IMR-90 (cell line): ENCODE results near the gene RNF186. TPM values are rescaled to one million over a fixed set of nuclear protein-coding genes. Genes with fewer than 3 reads are reported as not detected.

Source experiments
- ATAC-seq: fragments of 200-7000 bp; cut with Tn5 transposase; 2 replicates; pipeline ENCODE4 v1.9.1; 2020; ENCODE audit warnings: low read depth, mild to moderate bottlenecking, moderate library complexity
- BruUV-seq: library from RNA; stranded (reverse); fragments of 400-500 nt; replicated peaks from 2 replicates; lab custom pipeline; 2021; lab: Mats Ljungman, UMichigan
- CTCF ChIA-PET: fragments of 300-600 bp; formaldehyde crosslinking; extraction: SDS; loops from one replicate; lab custom pipeline; 2021; ENCODE audit warnings: antibody characterized with exemption; lab: Yijun Ruan, JAX
- POLR2A ChIA-PET: fragments of 300-600 bp; sonication (Branson Sonifier 250); formaldehyde crosslinking; loops from one replicate; lab custom pipeline; 2022; ENCODE audit warnings: antibody characterized with exemption; ENCODE audit not compliant: unreplicated experiment; lab: Charles Lee
- DNase-seq: peaks from one replicate; pipeline ENCODE4 v3.0.0; 2013
- H2AFZ ChIP-seq: replicated peaks from 2 replicates; pipeline ENCODE3; 2013; ENCODE audit warnings: low read length, mild to moderate bottlenecking; ENCODE audit not compliant: poor library complexity
- H2AK5ac ChIP-seq: 2 replicates; pipeline ENCODE4 v1.6.1; 2013; ENCODE audit warnings: low read depth, low read length, inconsistent platforms
- H2AK9ac ChIP-seq: replicated peaks from 2 replicates; pipeline ENCODE3; 2013; ENCODE audit warnings: mild to moderate bottlenecking, low read depth, low read length, moderate library complexity; ENCODE audit not compliant: poor library complexity
- H2BK120ac ChIP-seq: 2 replicates; pipeline ENCODE4 v1.6.1; 2013; ENCODE audit warnings: low read depth, low read length, inconsistent platforms
- H2BK15ac ChIP-seq: 3 replicates; pipeline ENCODE4 v1.6.1; 2013; ENCODE audit warnings: low read depth, low read length, inconsistent platforms
- H2BK20ac ChIP-seq: 2 replicates; pipeline ENCODE4 v1.6.1; 2013; ENCODE audit warnings: low read depth, mild to moderate bottlenecking, inconsistent platforms, low read length, moderate library complexity
- H2BK5ac ChIP-seq: 2 replicates; pipeline ENCODE4 v1.6.1; 2013; ENCODE audit warnings: mild to moderate bottlenecking, low read depth, low read length, inconsistent platforms; ENCODE audit not compliant: poor library complexity, severe bottlenecking
- H3K14ac ChIP-seq: replicated peaks from 2 replicates; pipeline ENCODE4 v1.6.1; 2013; ENCODE audit warnings: low read depth, low read length, inconsistent platforms
- H3K18ac ChIP-seq: 2 replicates; pipeline ENCODE4 v1.6.1; 2013; ENCODE audit warnings: low read depth, low read length, control low read depth
- H3K23ac ChIP-seq: 2 replicates; pipeline ENCODE4 v1.6.1; 2013; ENCODE audit warnings: low read depth, low read length, inconsistent platforms
- H3K27ac ChIP-seq: 2 replicates; pipeline ENCODE4 v1.5.1; 2013; ENCODE audit warnings: mild to moderate bottlenecking, control low read depth, low read length; ENCODE audit not compliant: insufficient read depth
- H3K27me3 ChIP-seq: 2 replicates; pipeline ENCODE4 v1.6.1; 2013; ENCODE audit warnings: low read length; ENCODE audit not compliant: control insufficient read depth, insufficient read depth
- H3K36me3 ChIP-seq: 2 replicates; pipeline ENCODE4 v1.6.1; 2013; ENCODE audit warnings: low read length, mixed read lengths; ENCODE audit not compliant: control insufficient read depth, insufficient read depth
- H3K4ac ChIP-seq: 2 replicates; pipeline ENCODE4 v1.6.1; 2013; ENCODE audit warnings: low read depth, low read length, inconsistent platforms
- H3K4me1 ChIP-seq: 2 replicates; pipeline ENCODE4 v1.6.1; 2013; ENCODE audit warnings: low read length, mixed read lengths; ENCODE audit not compliant: control insufficient read depth, insufficient read depth
- H3K4me2 ChIP-seq: 2 replicates; pipeline ENCODE4 v1.6.1; 2013; ENCODE audit warnings: low read depth, mild to moderate bottlenecking, control low read depth, low read length, moderate library complexity
- H3K4me3 ChIP-seq: 2 replicates; pipeline ENCODE4 v1.5.1; 2013; ENCODE audit warnings: low read depth, mild to moderate bottlenecking, control low read depth, low read length, moderate library complexity; ENCODE audit not compliant: insufficient read depth
- H3K56ac ChIP-seq: 2 replicates; pipeline ENCODE4 v1.6.1; 2013; ENCODE audit warnings: low read length, inconsistent platforms; ENCODE audit not compliant: insufficient read depth; ENCODE audit errors: extremely low read depth
- H3K79me1 ChIP-seq, 2 experiments: 2 replicates each; pipeline ENCODE4 v1.6.1; 2013; ENCODE audit warnings: low read length in 2 of 2, inconsistent platforms in 1 of 2, low read depth in 1 of 2
- H3K9ac ChIP-seq: 2 replicates; pipeline ENCODE4 v1.6.1; 2013; ENCODE audit warnings: low read depth, low read length, control low read depth
- H3K9me1 ChIP-seq: 2 replicates; pipeline ENCODE4 v1.6.1; 2013; ENCODE audit warnings: low read length, inconsistent platforms; ENCODE audit not compliant: insufficient read depth
- H3K9me3 ChIP-seq: 2 replicates; pipeline ENCODE4 v1.6.1; 2013; ENCODE audit warnings: low read length; ENCODE audit not compliant: control insufficient read depth, insufficient read depth
- H4K20me1 ChIP-seq: 2 replicates; pipeline ENCODE4 v1.6.1; 2013; ENCODE audit warnings: low read length, inconsistent platforms; ENCODE audit not compliant: insufficient read depth
- H4K5ac ChIP-seq: 2 replicates; pipeline ENCODE4 v1.6.1; 2013; ENCODE audit warnings: mild to moderate bottlenecking, low read depth, low read length, control low read depth
- H4K8ac ChIP-seq, 2 experiments: 2 replicates each; pipeline ENCODE4 v1.6.1; 2013; ENCODE audit warnings: low read depth in 2 of 2, low read length in 2 of 2, control low read depth in 1 of 2, inconsistent platforms in 1 of 2
- H4K91ac ChIP-seq: 2 replicates; pipeline ENCODE4 v1.6.1; 2013; ENCODE audit warnings: low read depth, low read length, inconsistent platforms; ENCODE audit not compliant: insufficient read depth
- BHLHE40 ChIP-seq: fragments of 150-350 bp; IDR thresholded peaks from 2 replicates; pipeline ENCODE4 v1.6.1; 2016; ENCODE audit warnings: mild to moderate bottlenecking, low read depth, low read length
- FOS ChIP-seq: fragments of 150-350 bp; IDR thresholded peaks from 2 replicates; pipeline ENCODE4 v1.6.1; 2016; ENCODE audit warnings: low read depth, low read length
- WGBS, 2 experiments: methylation state at CpG; one replicate each; pipeline versions ENCODE4 v1.1.5 to v1.1.7; 2013; ENCODE audit warnings: missing lambda C conversion rate in 2 of 2; ENCODE audit not compliant: insufficient read length in 1 of 2; ENCODE audit errors: extremely low coverage in 2 of 2; 5-methylcytosine and 5-hydroxymethylcytosine counted together
- dilution Hi-C: fragments of 300-500 bp; cut with HindIII; formaldehyde crosslinking; loops from one replicate; pipeline ENCODE4 v1.14.3; 2018; ENCODE audit warnings: low sequenced_read_pairs; ENCODE audit not compliant: unreplicated experiment
- in situ Hi-C: fragments of 300-500 bp; cut with MboI; formaldehyde crosslinking; loops from 3 replicates; pipeline ENCODE4 v1.14.3; 2019; ENCODE audit warnings: low sequenced_read_pairs, inconsistent platforms, mixed read lengths
- intact Hi-C: fragments of 100-400 bp; cut with micrococcal nuclease; formaldehyde crosslinking; loops from 2 replicates; pipeline ENCODE4 v1.10.0; 2022
- polyA plus RNA-seq, 3 experiments: library from polyadenylated mRNA; depleted of rRNA; stranded (reverse); fragments of >200 nt; gene quantifications; 2 replicates each; pipeline ENCODE4 v1.2.3, GENCODE V29; 2012; ENCODE audit warnings: low replicate concordance in 1 of 3
- total RNA-seq: library from RNA; depleted of rRNA; stranded (reverse); fragments of >200 nt; gene quantifications from 2 replicates; pipeline ENCODE4 v1.2.3, GENCODE V29; 2012

The RNF186 gene
- total and polyA plus RNA-seq, 2 of the 4 experiments (the other 2 are of a cell fraction) = not detected

- no CpG with 5 or more reads among the region's 2 CpGs for WGBS, 2 experiments
- H3K56ac ChIP-seq = no peak overlapping the region
- no peaks in the 10 kb centered on the region for H3K36me3 ChIP-seq
- H3K23ac ChIP-seq = no peak overlapping the region
- no peak overlapping the region for H3K27ac ChIP-seq
- no peak overlapping the region for H3K9ac ChIP-seq
- intact Hi-C loops = no loop called here
- no peaks in the 10 kb centered on the region for H3K79me1 ChIP-seq
- peak overlapping the region; percentile 26 for H2AK9ac ChIP-seq
- H3K4me1 ChIP-seq = peaks cover 6% of the 10 kb centered on the region; the same call in 1 of the 2 replicates
- dilution Hi-C loops = no loop called here
- peaks cover 6% of the 10 kb centered on the region for H3K9me1 ChIP-seq
- no peaks in the 10 kb centered on the region for H4K20me1 ChIP-seq
- ChIA-PET POLR2A (no interaction called here), CTCF (no interaction called here)
- H2AK5ac ChIP-seq = peak overlapping the region; percentile 36; the same call in 1 of the 2 replicates
- H4K91ac ChIP-seq = no peak overlapping the region
- H3K9me3 ChIP-seq = peaks cover 3% of the 10 kb centered on the region; the same call in 1 of the 2 replicates
- BruUV-seq = no TSS peak
- DNase-seq (no peak), ATAC-seq (no peak)
- H4K8ac ChIP-seq = no peak overlapping the region
- in situ Hi-C loops = no loop called here
- H3K18ac ChIP-seq = no peak overlapping the region
- peak overlapping the region; percentile 30 for H3K4ac ChIP-seq
- no peak overlapping the region for H2BK15ac ChIP-seq
- no peak overlapping the region for H2BK120ac ChIP-seq
- H2BK20ac ChIP-seq = 0 out of 2 replicates have a peak overlapping the region, but pooled peaks have one; percentile 25
- peak overlapping the region; percentile 21; the same call in 1 of the 2 replicates for H3K14ac ChIP-seq
- peaks cover 3% of the 10 kb centered on the region for H3K27me3 ChIP-seq
- H2BK5ac ChIP-seq = no peak overlapping the region
- no peak for TF ChIP-seq FOS
- TF ChIP-seq BHLHE40 = no peak
- no peak overlapping the region for H4K5ac ChIP-seq
- no peak overlapping the region for H3K4me3 ChIP-seq
- no peak overlapping the region for H3K4me2 ChIP-seq
- H2AFZ ChIP-seq = no peak overlapping the region
Measured at GRCh38 chr1:19860418-19860817, 45.3 kb upstream of the RNF186 start.
